Body of pancreas (tissue), 4 donors: ENCODE results near the gene MFSD8.

Experiments
- POLR2A ChIP-seq, 3 donors: fragments of 450-650 bp; IDR thresholded peaks; one replicate each; pipeline ENCODE4 v1.6.1; 2016; ENCODE audit warnings: antibody characterized with exemption in 3 of 3, mild to moderate bottlenecking in 2 of 3
- TF ChIP-seq, protein P1 (sequence below), 7 experiments: fragments of 450-650 bp in 4 of 7; fragments of 200-600 bp in 3 of 7; sonication (generic) in 3 of 7; IDR thresholded peaks; one replicate each; pipeline ENCODE4 v1.5.1; 2016 to 2019; ENCODE audit warnings: antibody characterized with exemption in 7 of 7

DNA sequence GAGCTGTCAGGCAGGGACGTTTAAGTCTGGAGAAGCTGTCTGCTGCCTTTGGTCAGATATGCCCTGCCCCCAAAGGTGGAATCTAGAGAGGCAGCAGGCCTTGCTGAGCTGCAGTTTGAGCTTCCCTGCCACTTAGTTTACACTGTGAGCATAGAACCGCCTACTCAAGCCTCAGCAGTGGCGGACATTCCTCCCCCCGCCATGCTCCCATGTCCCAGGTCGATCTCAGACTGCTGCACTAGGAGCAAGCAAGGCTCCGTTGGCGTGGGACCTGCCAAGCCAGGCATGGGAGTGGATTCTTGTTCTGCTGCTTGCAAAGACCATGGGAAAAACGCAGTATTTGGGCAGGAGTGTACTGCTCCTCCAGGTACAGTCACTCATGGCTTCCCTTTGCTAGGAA is 59.9 kb downstream of the MFSD8 start:
- no peak for TF ChIP-seq POLR2A (IDR thresholded peaks at IDR 0.05)
- TF ChIP-seq, protein P1, sequence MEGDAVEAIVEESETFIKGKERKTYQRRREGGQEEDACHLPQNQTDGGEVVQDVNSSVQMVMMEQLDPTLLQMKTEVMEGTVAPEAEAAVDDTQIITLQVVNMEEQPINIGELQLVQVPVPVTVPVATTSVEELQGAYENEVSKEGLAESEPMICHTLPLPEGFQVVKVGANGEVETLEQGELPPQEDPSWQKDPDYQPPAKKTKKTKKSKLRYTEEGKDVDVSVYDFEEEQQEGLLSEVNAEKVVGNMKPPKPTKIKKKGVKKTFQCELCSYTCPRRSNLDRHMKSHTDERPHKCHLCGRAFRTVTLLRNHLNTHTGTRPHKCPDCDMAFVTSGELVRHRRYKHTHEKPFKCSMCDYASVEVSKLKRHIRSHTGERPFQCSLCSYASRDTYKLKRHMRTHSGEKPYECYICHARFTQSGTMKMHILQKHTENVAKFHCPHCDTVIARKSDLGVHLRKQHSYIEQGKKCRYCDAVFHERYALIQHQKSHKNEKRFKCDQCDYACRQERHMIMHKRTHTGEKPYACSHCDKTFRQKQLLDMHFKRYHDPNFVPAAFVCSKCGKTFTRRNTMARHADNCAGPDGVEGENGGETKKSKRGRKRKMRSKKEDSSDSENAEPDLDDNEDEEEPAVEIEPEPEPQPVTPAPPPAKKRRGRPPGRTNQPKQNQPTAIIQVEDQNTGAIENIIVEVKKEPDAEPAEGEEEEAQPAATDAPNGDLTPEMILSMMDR (IDR thresholded peaks at IDR 0.05): no peak
